Hypothalamus (tissue), 51 donors: ENCODE data around the gene HSPA12B.
A peak's percentile ranks its signal among the peaks of the same experiment; 100 is the strongest.

ENCODE experiments used
- DNase-seq, 51 donors: peaks; one replicate each; lab custom pipeline; 2025; lab: John Stamatoyannopoulos, UW

Gene HSPA12B

GRCh38 chr20:3728876-3729275 lies 3.6 kb upstream of the HSPA12B start:
- no peak for DNase-seq

DNA sequence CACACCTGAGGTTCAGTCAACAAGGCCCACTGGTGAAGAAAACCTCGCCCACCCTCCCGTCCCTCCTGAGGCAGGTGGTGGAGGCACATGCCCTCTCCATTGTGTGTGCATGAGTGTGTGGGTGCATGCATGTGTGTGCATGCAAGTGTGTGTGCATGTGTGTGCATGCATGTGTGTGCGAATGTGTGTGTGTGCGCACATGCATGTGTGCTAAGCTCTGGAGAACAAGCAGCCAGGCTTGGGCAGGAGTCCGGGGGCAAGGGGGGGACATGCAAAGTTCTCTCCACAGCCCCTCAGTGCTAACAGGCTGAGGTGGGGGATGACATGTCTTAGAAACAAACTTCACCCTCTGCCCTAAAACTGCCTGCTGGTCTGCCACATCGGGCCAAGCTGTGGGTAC lies 3.1 kb upstream of the HSPA12B start:
- no peak for DNase-seq

- no peak for DNase-seq
Observed at GRCh38 chr20:3729811-3730540, 2.5 kb upstream of the HSPA12B start.

- no peak for DNase-seq
Observed at GRCh38 chr20:3730803-3731672, 1.4 kb upstream of the HSPA12B start.

DNA sequence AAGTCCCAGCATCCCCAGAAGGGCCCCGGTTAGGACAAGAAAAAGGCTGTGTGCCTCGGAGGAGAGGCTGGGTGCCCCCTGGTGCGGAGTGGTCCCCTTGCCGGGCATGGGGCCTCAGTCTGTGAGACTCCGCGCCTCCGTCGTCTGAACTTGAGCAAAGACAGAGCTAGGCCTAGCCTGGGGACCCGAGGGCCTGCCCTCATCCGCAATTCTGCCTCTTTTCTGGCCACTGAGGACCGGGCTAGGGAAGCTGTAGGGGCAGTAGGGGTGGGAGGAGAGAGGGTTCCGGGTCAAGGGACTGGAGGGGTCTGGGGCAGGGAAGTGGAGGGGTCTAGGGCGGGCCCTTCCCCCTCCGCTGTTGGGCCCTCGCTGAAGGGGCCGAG lies 550 bp upstream of the HSPA12B start:
- DNase-seq = no peak

DNA sequence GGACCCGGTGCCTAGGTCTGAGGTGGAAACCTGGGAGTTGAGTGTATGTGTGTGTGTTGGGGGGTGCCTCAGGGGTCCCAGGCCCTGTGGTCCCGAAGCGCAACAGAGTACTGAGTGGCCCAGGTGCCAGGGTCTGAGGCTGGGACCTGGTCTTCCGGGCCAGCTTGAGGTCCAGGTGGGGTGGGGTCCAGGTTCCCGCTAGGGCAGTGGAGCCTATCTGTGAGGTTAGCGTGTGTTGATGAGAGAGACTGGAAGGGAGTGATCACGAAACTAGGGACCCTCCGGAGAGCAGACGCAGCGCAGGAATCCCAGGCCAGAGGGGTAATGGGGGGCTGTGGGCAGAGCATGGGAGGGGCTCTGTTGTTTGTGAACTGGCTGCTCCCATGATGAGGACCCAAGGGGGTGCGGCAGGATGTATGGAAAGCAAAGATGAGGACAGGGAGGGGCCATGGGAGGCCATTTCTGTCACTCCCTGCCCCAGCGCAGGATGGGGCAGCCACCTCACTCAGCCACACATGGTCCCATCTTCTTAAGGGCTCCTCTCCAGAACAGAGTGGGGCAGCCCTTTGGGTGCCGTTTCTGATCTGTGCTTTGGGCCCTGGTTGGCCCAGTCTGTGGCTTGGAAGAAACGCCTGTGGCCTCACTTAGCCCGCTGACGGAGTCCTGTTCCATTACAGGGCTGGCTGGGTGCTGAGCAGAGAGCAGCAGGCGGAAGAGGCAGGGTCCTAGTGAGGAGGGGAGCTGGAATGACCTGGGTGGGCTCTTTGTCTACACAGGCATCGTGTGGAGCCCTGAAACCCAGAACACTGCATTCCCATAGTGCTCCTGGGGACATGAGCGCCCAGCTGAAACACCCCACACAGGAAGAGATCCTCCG lies 872 bp downstream of the HSPA12B start:
- DNase-seq = no peak

GRCh38 chr20:3734111-3734843 lies 1.8 kb downstream of the HSPA12B start:
- DNase-seq = no peak

GRCh38 chr20:3735768-3736167 lies 3.3 kb downstream of the HSPA12B start:
- no peak for DNase-seq

GRCh38 chr20:3738111-3739053 lies 5.9 kb downstream of the HSPA12B start:
- no peak for DNase-seq

GRCh38 chr20:3739054-3739925 lies 6.8 kb downstream of the HSPA12B start:
- DNase-seq = no peak

DNA sequence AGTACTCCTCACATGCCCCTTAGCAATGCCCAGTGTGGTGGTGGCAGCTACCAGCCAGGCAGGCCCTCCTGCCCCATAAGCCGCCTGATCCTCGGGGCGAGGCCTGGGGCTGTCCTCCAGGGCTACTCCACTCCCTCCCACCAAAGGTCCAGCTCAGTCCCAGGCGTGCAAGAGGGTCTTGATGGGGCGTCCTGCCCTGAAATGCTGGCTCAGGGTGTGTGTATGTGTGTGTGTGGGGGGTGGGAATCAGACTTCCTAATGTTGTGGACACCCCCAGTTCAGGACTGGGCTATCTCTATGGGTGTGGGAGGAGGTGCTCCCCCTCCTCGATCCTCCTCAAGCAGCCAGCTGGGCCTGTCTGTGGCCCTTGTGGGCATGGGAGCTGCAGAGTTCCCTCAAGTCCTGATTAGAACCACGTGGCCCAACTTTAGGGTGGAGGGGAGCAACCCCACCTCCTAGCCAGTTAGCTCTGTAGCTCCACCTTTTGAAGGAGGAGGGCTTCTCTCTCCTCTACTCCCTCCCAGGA lies 7.5 kb downstream of the HSPA12B start:
- DNase-seq = no peak

GRCh38 chr20:3740615-3741301 lies 8.3 kb downstream of the HSPA12B start:
- no peak for DNase-seq

- no peak for DNase-seq
Observed at GRCh38 chr20:3741836-3742458, 9.5 kb downstream of the HSPA12B start.

GRCh38 chr20:3743251-3743650 lies 10.8 kb downstream of the HSPA12B start:
- no peak for DNase-seq

DNA sequence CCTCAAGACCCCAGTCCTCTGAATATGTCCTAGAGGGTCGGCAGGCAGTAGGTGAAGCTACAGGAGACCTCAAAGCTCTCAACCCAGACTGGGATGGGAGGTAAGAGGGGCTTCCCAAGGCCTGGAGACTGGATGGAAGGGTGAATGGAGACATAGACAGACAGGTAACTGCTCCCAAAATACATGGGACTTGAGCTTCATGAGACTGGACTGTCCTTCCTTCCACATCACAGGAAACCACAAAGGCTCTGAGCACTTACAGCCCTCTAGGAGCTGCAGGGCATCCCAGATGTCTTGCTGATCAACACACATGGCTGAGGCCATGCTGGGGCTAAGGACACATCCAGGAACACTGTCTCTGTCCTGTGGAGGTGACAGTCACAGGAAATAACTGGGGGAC lies 11.6 kb downstream of the HSPA12B start:
- no peak for DNase-seq

DNA sequence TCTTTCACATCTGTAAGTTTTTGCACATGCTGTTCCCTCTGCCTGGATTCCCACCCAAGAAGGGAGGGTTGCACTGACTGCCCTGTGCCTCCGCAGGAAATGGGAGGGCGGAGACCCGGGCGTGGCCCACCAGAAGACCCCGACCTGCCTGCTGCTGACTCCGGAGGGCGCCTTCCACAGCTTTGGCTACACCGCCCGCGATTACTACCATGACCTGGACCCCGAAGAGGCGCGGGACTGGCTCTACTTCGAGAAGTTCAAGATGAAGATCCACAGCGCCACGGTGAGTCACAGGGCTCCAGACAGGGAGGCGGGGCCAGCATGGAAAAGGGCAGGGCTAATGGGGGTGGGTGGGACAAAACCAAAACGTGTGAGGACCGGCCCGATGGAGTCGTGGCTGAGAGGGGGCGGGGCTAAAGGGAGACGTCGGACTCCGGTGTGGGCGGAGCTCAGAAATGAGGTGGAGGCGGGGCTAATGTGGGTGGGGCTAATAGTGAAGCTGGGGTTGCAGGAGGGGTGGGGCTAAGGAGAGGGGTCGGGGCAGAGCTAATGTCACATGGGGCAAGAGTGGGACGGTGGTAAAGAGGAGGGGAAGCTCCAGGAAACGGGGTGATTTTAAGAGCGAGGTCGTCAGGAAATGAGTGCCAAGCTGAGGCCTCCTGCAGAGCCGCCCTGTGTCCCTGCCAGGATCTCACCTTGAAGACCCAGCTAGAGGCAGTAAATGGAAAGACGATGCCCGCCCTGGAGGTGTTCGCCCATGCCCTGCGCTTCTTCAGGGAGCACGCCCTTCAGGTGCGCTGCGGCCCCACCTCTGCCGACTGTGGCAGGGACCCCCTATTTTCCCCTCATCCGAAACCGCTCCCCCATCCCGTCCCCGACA lies 12.6 kb downstream of the HSPA12B start:
- DNase-seq = peak in 6 of 51 donors; percentile 20 to 45 (median 27)
